HepG2 (cell line): ENCODE measurements around the gene TDRD1.

Experiments used
- FOXK1 ChIP-seq: sonication (generic); formaldehyde crosslinking; IDR thresholded peaks from 2 replicates; pipeline ENCODE4 v1.4.0; 2020; ENCODE audit warnings: low read depth, missing genetic modification reagents, borderline replicate concordance
- PHB2 ChIP-seq: fragments of 450-650 bp; IDR thresholded peaks from 2 replicates; pipeline ENCODE4 v1.6.1; 2018; ENCODE audit not compliant: partially characterized antibody
- SKI ChIP-seq: fragments of 450-650 bp; IDR thresholded peaks from one replicate; pipeline ENCODE4 v1.6.1; 2018; ENCODE audit warnings: mild to moderate bottlenecking; ENCODE audit not compliant: partially characterized antibody
- ZFX ChIP-seq: sonication (generic); formaldehyde crosslinking; IDR thresholded peaks from 2 replicates; pipeline ENCODE4 v1.4.0; 2020; ENCODE audit warnings: mild to moderate bottlenecking, low read depth, missing genetic modification reagents, moderate library complexity
- ZNF619 ChIP-seq: sonication (generic); formaldehyde crosslinking; IDR thresholded peaks from 2 replicates; pipeline ENCODE4 v1.4.0; 2020; ENCODE audit warnings: mild to moderate bottlenecking, missing genetic modification reagents
- ZNF792 ChIP-seq: IDR thresholded peaks from 2 replicates; pipeline ENCODE4 v1.6.1; 2016
- TF ChIP-seq, protein P1 (sequence below): sonication (generic); formaldehyde crosslinking; IDR thresholded peaks from 2 replicates; pipeline ENCODE4 v1.5.0; 2020; ENCODE audit warnings: mild to moderate bottlenecking, missing genetic modification reagents, moderate library complexity
- TF ChIP-seq, protein P2 (sequence below): sonication (generic); formaldehyde crosslinking; IDR thresholded peaks from 2 replicates; pipeline ENCODE4 v1.4.0; 2020; ENCODE audit warnings: low read depth, mild to moderate bottlenecking, missing genetic modification reagents

DNA sequence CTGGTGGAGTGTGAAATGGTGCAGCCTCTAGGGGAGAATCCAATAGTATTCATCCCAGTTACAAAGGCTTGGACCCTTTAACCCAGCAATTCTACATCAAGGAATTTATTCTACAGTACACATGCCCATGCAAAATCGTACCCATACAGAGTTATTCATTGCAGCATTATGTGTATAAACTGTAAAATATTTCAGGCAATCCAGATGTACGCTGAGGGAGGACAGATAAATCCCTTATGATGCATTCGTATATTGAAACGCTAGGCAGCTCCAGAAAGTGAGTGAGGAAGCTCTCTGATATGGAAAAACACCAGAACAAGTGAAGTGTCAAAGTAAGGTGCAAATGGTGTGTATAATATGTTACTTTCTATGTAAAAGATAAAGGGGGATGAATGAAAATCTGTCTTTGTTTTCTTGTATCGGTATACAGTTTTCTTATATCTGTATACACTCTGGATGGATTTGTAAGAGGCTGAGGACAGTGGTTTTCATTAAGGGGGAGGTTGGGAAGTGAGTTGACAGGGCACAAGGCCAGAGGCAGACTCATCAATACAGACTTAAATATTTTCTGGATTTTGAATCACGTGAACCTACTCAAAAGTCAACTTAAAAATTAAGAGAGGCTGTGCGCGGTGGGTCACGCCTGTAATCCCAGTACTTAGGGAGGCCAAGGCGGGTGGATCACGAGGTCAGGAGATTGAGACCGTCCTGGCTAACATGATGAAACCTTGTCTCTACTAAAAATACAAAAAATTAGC lies 77.0 kb downstream of the TDRD1 start:
- TF ChIP-seq FOXK1 (CRISPR knock-in tag) (no peak), ZNF619 (no peak), ZFX (CRISPR knock-in tag) (no peak), PHB2 (no peak), ZNF792 (CRISPR knock-in tag) (no peak), SKI (no peak)
- TF ChIP-seq, protein P1, sequence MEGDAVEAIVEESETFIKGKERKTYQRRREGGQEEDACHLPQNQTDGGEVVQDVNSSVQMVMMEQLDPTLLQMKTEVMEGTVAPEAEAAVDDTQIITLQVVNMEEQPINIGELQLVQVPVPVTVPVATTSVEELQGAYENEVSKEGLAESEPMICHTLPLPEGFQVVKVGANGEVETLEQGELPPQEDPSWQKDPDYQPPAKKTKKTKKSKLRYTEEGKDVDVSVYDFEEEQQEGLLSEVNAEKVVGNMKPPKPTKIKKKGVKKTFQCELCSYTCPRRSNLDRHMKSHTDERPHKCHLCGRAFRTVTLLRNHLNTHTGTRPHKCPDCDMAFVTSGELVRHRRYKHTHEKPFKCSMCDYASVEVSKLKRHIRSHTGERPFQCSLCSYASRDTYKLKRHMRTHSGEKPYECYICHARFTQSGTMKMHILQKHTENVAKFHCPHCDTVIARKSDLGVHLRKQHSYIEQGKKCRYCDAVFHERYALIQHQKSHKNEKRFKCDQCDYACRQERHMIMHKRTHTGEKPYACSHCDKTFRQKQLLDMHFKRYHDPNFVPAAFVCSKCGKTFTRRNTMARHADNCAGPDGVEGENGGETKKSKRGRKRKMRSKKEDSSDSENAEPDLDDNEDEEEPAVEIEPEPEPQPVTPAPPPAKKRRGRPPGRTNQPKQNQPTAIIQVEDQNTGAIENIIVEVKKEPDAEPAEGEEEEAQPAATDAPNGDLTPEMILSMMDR (CRISPR knock-in tag), result no peak
- TF ChIP-seq, protein P2, sequence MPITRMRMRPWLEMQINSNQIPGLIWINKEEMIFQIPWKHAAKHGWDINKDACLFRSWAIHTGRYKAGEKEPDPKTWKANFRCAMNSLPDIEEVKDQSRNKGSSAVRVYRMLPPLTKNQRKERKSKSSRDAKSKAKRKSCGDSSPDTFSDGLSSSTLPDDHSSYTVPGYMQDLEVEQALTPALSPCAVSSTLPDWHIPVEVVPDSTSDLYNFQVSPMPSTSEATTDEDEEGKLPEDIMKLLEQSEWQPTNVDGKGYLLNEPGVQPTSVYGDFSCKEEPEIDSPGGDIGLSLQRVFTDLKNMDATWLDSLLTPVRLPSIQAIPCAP (CRISPR knock-in tag), result no peak
